Thyroid gland (tissue), 4 donors: ENCODE measurements around the gene SLC14A1.

ENCODE experiments used
- POLR2A ChIP-seq, 2 donors: fragments of 450-650 bp; IDR thresholded peaks; one replicate each; pipeline ENCODE4 v1.6.1; 2017; ENCODE audit warnings: antibody characterized with exemption in 2 of 2, mild to moderate bottlenecking in 2 of 2, moderate library complexity in 1 of 2
- TF ChIP-seq, protein P1 (sequence below), 6 experiments: fragments of 200-600 bp in 3 of 6; fragments of 450-650 bp in 3 of 6; sonication (generic) in 3 of 6; IDR thresholded peaks; one replicate each; pipeline ENCODE4 v1.5.1; 2016 to 2019; ENCODE audit warnings: antibody characterized with exemption in 6 of 6, mild to moderate bottlenecking in 2 of 6, inconsistent platforms in 1 of 6, moderate library complexity in 1 of 6

GRCh38 chr18:45785134-45785533 is 61.2 kb downstream of the SLC14A1 start:
- TF ChIP-seq, protein P1, sequence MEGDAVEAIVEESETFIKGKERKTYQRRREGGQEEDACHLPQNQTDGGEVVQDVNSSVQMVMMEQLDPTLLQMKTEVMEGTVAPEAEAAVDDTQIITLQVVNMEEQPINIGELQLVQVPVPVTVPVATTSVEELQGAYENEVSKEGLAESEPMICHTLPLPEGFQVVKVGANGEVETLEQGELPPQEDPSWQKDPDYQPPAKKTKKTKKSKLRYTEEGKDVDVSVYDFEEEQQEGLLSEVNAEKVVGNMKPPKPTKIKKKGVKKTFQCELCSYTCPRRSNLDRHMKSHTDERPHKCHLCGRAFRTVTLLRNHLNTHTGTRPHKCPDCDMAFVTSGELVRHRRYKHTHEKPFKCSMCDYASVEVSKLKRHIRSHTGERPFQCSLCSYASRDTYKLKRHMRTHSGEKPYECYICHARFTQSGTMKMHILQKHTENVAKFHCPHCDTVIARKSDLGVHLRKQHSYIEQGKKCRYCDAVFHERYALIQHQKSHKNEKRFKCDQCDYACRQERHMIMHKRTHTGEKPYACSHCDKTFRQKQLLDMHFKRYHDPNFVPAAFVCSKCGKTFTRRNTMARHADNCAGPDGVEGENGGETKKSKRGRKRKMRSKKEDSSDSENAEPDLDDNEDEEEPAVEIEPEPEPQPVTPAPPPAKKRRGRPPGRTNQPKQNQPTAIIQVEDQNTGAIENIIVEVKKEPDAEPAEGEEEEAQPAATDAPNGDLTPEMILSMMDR (IDR thresholded peaks at IDR 0.05), result no peak
- no peak for TF ChIP-seq POLR2A (IDR thresholded peaks at IDR 0.05)
